ENCODE data around the gene LCOR.
"Not testable (repeated sequence)": the region's sequence is repeated elsewhere in the genome, so short reads cannot be mapped to it uniquely, and the experiment has no call there.

Gene LCOR

DNA sequence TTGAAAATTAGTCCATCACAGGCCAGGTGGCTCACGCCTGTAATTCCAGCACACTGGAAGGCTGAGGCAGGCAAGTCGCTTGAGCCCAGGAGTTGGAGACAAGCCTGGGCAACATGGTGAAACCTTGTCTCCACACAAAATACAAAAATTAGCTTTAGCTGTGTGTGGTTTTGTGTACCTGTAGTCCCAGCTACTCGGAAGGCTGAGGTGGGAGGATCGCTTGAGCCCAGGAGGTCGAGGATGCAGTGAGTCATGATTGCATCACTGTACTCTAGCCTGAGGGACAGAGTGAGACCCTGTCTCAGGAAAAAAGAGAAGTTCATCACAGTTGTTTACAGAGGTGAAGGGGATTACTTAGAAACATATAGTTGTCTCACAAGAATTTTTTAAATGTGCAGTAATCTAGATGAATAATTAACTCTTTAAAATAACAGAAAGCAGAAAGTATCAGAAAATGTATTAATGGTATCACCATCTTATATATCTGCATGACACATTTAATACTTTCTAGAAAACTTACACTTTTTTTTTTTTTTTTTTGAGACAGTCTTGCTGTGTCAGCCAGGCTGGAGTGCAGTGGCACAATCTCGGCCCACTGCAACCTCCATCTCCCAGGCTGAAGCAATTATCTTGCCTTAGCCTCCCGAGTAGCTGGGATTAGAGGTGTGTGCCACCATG, 8.9 kb downstream of the LCOR start:
- no peak for DNase-seq

DNA sequence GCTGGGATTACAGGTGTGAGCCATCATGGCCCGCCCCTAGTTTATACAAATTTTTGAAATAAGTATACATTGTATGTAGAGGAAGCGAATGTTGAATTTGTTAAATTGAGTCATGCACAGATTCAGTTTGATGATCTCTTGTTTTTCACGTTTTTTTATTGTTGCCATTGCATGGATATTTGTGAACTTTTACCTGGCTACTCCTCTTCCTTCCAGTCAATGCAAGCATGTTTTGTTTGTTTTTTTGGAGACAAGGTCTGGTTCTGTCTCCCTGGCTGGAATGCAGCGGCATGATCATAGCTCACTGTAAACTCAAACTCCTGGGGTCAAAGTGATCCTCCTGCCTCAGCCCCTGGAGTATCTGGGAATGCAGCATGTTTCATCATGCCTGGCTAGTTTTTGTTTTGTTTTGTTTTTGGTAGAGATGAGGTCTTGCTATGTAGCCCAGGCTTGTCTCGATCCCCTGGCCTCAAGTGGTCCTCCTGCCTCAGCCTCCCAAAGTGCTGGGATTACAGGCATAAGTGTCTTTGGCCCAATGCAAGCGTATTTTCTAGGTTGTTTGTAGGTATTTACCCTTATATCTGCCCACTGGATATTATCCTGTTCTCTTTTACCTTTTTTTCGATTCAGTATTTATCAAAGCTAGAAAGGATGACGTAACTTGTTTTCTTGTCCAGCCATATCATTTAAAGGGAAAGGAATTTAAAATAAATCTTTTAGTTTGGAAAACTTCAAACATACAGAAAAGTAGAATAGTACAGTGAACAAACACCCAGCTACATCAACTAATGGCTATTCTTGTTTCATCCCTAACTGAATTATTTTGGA, 11.0 kb downstream of the LCOR start:
- DNase-seq = no peak

DNA sequence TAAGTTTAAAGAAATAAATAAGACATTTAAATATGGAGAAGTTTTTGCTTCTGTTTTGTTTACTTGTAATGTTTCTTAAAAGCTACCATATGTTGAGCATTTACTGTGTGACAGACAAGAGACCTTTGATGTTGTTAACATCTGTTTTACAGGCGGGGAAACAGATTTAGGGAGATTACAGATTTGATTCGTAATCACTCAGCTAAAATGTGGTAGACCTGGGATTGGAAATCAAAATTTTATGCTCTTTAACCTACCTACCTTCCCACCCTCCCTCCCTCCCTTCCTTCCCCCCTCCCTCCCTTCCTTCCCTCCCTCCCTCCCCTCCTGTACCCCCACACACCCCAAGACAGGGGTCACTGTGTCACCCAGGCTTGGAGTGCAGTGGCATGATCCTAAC, 11.7 kb downstream of the LCOR start:
- no peak for DNase-seq

DNA sequence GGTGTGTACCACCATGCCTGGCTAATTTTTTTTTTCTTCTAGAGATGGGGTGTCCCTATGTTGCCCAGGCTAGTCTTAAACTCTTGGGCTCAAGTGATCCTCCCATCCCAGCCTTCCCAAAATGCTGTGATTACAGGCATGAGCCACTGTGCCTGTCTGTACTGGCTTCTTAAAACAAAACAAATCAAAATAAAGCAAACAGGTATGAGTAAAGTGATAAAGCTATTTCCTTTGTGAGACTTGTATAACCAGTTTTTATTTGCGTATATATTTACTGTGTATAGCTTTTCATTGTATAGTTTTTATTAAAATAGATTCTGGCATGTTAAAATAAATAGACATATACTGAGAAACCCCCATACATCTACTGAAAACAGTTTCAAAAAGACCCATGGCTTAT, 14.3 kb downstream of the LCOR start:
- no peak for DNase-seq

DNA sequence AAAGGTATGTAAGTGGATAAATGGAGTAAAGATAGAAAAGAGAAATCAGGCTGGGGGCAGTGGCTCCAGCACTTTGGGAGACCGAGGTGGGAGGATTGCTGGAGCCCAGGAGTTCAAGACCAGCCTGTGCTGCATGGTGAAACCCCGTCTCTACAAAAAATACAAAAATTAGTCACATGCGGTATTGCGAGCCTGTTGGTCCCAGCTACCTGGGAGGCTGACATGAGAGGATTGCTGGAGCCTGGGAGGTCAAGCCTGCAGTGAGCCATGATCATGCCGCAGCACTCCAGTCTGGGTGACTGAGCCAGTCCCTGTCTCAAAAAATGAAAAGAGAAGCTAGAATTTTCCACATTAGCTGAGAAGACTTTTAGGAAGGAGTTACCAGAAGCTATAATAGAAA, 14.8 kb downstream of the LCOR start:
- DNase-seq = no peak

DNA sequence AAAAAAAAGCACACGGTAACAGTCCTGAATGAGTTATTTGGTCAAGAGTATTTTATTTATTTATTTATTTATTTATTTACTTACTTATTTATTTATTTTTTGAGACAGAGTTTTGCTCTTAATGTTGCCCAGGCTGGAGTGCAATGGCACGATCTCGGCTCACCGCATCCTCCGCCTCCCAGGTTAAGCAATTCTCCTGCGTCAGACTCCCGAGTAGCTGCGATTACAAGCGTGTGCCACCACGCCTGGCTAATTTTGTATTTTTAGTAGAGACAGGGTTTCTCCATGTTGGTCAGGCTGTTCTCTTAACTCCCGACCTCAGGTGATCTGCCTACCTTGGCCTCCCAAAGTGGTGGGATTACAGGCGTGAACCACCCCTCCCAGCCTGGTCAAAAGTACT, 15.3 kb downstream of the LCOR start:
- not testable (repeated sequence) for DNase-seq

DNA sequence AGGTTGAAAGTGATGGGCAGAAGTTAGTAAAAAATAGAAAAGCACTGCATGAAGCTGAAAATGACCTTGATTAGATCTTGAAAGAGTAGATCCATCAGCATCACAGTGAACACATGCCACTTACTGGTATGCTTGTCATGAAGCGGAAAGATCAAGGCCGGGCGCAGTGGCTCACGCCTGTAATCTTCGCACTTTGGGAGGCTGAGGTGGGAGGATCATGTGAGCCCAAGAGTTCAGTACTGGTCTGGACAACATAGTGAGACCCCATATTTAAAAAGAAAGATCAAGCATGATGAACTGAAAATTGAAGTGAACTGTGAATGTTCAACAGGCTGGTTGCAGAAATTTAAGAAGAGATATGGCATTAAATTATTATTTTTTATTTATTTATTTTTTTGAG, 18.0 kb downstream of the LCOR start:
- no peak for DNase-seq

DNA sequence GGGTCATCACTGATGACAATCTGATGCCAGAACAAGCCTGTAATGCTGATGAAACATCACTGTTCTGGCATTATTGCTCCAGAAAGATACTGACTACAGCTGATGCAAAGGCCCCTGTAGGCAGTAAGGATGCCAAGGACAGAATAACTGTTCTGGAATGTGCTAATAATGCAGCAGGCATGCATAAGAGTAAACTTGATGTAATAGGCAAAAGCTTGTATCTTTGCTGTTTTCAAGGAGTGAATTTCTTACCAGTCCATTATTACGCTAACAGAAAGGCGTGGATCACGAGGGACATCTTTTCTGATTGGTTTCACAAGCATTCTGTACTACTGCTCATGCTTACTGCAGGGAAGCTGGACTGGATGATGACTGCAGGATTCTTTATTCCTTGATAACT, 18.7 kb downstream of the LCOR start:
- DNase-seq = no peak

DNA sequence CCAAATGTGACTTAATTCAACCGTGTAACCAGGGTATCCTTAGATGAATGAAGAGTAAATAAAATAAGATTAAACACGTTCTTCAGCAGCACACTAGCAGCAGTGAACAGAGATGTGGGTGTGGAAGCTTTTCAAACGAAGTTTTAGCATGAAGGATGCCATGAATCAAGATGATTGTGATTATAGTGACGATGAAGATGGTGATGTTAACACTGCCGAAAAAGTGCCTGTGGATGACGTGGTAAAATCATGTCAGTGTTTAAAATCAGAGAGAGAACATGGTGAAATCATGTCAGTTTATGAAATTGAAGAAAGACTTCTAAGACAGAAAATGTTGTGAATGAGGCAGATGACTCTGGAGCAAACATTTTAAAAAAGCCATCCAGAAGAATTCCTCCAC, 19.2 kb downstream of the LCOR start:
- DNase-seq = no peak

DNA sequence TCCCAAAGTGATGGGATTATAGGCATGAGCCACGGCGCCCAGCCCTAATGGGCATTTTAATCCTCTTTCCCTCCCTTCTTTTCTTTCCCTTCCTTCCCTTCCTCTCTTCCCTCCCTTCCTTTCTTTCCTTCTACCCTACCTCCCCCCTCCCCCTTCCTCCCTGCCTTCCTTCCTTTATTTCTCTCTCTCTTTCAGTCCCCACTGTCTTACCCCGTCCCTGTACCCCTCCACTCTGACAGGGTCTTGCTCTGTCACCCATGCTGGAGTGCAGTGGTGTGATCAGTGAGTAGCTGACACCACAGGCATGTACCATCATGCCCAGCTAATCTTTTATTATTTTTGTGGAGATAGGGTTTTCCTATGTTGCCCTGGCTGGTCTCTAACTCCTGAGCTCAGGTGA, 24.2 kb downstream of the LCOR start:
- no peak for DNase-seq

DNA sequence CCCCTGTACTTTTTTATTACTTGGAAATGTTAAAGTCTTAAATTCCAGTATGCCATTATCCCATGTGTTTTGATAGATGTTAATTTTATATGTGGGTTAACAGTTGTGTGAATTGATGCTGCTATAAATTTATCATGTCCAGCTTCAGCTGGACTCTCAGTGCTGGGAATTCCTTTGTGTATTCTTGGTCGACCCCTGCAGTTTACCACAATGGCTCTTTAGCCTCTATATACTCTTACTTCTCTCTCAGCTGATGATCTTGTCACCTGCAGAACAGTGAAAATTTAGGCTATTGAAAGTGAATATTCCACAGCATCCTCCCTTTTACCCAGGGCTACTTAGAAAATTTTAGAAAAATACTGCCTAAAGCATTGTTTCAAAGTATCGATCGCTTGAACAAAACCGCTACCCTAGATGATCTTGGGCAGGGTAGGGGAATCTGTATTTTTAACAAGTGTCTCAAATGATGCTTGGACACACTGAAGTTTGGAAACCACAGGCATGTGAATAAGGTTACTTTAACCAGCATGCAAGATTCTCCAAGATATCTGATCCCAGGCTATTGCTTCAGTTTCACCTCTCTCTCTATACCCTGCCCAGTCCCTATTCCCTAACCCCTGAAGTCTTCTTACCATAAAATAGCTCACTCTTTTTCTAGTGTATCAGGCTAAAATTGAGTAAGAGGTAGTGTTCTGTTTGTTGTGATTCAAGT, 25.4 kb downstream of the LCOR start:
- no peak for DNase-seq

DNA sequence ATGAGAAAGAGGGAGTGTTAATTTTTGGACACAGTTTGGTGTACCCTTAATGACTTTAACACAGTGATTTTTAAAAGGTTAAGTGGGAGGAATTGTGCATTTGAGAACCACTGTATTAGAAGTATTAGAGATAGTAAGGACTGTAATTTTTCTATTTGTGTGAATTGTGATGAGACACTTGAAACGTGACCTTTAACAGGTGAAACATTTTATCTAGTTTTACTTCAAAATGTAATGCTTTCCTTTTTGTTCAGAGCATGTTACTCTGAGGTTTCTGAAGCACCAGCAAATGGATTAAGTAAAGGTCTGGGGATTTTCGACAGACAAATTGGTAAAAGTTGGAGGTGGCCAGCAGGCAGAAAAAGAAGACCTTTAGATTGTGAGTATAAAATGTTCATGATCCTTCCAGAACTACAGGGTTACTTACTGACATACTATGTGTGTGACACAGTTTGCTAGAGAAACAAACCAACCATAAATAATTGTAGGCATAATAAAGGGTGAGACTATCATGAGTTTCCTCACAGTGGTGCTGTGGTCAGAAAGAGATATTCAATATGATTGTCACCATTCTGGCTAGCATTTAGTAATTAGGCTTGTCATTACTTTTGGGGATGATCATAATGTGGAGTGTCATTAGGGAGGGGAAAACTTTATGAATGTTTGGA, 26.1 kb downstream of the LCOR start:
- no peak for DNase-seq

DNA sequence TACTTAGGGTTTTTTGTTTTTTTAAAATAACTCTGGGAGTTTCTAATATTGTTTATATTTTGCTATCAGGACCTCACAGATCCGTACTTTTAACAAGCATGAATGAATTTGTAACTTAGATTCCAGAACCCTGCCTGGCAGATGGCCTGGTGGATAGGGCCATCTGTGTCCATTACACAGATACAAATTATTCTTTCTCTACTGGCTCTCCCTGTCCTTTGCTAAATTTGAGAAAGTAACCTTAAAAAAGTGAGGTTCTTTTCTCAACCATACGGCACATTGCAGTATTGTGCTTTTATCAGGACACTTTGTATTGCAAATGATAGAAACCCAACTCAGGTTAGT, 26.6 kb downstream of the LCOR start:
- peak in 1 of 2 experiments; percentile 47 for DNase-seq

DNA sequence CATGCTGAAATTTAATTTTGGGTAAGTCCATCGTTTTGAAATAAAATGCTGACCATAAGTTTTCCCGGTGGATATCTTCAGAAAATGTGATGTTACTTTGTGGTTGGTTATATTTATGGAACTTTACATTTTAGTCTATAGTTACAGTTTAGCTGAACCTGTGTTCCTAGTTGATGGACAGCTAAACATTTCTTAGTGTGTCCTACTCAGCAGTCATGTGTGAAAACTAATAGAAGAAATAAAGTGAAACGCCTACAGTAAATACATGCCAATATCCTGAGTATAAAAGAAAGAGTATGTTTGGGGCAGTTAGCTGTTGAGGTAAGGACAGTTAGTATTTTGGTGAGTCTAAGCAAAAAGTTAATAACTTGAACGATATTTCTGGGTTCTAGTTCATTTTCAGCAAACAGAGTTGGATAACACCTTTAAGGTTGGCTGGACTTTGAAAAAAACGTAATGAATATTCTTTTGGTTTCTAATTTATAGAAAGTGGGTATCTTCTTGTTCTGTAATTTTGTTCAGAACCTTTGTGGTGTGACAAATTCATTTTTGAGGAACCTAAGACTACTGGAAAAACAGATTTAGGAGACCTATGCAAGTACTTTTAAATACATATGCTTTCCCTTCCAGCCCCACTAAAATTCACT, 28.7 kb downstream of the LCOR start:
- no peak for DNase-seq

DNA sequence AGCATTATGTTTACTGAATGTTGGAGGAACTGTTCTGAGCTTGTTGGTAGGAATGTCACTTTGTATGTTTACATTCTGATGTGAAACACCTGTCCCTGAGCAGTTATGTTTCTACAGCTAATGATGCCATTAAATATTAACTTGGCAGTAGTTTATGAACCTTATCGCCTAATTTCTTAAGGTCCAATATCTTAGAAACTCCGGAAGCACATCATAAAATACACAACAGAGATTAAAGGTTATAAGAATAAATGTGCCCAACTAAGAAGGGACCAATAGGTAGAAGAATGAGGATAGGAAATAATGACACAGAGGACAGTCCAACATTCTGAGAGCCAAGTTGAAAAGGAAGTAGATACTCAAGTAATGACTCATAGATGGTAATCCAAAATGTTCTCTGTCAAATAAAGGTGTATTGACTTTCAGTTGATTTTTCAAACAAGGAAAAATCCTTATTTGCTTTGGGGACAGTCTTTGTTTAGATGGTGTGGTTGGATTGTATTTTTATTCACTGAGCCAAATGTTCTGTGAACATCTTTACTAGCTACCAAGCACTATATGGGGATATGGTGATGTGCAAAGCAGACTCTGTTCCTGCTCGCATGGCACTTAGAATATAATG, 31.9 kb downstream of the LCOR start:
- DNase-seq = no peak

DNA sequence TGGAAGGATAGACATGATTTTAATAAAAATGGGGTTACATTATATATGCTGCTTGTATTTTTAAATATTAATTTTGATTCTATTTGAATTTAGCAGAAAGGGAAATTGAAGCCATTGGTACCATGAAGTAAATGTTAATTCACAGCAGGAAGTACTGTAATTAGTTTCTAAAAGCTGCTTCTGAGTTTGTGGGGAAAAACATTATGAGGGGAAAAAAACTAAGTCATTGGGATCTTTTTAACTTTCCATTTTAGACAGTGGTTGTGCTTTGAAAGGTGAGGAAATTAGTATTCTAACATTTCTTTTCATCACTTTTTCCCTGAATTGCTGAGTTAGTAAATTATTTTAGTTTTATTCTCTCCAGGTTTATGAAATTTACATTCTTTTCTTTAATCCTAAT, 41.0 kb downstream of the LCOR start:
- no peak for DNase-seq

DNA sequence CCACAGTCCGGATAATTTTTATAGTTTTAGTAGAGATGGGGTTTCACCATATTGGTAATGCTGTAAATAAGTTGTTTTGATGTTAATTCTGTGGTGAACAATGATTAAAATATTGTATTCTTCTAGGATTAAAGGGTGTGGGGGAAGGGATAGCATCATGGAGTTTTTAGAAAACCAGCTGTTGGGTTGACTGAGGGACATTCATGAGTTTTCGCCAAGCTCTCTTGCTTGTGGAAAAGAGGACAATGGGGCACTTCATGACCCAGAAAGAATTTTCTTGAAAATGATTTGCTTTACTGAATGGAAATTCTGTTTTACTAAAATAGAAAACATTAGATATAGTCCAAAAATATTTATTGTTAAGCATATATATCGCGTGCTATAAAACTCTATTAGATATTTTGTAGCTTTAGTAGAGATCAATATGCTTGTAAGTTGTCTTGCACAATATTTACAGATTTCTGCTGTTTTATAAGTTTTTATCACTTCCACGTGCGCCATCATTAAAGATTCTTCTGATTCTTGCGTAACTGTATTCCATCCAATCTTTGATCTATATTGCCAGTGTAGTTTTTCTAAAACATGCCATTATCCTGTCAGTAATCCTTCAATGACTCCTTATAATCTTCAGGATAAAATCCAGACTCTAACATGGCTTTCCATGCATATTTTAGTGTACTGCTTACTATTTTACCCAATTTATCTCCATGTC, 41.8 kb downstream of the LCOR start:
- no peak for DNase-seq

DNA sequence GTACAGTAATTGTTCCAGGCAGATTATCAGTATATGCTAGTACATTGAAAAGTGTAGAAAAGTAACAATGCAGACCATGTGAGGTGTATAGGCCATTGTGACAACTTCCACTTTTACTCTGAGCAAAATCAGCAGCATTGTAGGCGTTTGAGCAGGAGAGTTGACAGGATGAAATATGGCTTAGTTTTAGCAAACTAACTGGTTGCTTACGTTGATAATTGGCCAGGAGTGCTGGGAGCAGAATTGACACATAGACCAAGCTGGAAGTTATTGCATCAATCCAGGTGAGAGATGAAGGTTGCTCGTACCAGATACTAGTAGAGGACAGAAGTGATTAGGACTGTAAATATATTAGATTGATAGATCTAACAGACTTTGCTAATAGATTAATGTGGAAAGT, 46.0 kb downstream of the LCOR start:
- DNase-seq = no peak

DNA sequence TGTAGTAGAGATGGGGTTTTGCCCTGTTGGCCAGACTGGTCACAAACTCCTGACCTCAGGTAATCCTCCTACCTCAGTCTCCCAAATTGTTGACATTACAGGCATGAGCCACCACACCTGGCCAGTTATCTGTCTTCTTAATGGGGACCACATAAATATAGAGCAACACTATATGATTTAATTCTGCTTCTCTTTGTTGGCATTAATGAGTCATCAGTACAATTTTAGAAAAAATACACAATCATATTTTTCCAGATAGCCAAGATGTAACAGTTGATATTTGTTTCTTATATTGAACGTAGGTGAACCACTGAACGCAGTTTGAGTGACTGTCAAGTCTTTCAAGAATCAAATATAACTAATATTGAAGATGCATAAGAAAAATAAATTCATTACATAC, 48.5 kb downstream of the LCOR start:
- no peak for DNase-seq

DNA sequence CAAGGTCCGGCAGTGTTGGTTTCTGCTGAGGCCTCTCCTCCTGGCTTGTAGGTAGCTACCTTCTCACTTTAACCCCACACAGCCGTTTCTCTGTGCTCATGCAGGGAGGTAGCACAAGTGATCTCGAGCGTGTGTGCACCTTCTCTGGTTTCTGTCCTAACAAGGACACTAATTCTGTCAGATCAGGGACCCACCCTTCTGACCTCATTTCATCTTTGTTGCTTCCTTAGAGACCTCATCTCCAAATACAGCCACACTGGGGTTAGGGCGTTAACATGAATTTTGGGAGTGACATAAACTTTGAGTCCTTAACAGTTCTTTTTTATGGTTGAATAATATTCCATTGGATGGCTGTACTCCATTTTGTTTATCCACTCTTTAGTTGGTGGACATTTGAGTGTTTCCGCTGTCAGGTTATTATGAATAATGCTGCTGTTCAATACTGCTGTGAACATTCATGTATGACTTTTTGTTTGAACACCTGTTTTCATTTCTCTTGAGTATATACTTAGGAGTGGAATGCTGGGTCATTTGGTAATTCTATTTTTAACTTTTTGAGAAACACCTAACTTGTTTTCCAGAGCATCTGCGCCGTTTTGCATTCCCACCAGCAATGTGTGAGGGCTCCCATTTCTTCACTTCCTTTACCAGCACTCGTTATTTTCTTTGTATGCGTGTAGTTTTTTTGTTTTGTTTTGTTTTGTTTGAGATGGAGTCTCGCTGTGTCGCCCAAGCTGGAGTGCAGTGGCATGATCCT, 57.5 kb downstream of the LCOR start:
- DNase-seq = no peak

DNA sequence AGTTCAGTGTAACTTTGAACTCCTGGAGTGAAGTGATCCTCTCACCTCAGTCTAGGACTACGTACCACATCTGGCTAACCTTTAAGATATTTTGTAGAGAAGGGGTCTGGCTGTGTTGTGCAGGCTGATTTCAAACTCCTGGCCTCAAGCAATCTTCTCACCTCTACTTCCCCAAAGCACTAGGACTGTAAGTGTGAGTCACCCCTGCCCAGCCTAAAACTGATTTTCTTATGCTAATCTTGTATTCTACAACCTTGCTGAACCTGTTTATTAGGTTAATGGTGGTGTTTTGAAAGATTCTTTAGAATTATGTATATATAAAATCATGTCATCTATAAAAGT, 58.0 kb downstream of the LCOR start:
- DNase-seq = no peak

All from cerebellar nuclear complex (tissue), 1 donor.